ENCODE results near the gene GATD1.
"Not testable (repeated sequence)": the region's sequence is repeated elsewhere in the genome, so short reads cannot be mapped to it uniquely, and the experiment has no call there.

GATD1 gene

DNA sequence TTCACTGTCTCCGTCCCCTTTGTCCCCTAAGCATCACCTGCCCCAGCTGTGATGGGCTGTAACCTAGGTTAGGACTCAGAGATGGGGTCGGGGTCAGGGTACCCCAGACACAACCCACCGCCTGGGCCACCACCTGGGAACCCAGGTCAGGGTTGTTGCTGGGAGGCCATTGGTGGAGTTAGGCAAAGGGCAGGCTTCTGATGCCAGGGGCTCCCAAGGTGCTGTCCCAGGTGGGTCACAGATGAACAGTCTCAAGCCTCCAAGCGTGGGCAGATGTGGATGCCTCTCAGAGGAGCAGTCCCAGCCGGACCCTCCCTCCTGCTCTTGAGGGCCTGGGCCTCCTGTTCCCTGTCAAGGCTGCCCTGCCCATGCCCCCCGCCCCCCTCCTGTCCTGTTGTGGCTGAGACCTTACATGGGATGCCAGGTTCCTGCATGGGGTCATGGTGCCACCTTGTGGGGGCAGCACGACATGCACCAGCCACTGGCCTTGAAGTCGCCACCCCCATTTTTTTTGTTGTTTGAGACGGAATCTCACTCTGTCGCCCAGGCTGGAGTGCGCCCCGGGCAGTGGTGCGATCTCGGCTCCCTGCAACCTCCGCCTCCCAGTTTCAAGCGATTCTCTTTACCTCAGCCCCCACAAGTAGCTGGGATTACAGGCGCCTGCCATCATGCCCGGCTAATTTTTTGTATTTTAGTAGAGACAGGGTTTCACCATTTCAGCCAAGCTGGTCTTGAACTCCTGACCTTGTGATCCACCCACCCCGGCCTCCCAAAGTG lies 12.1 kb downstream of the GATD1 start:
- DNase-seq: peak in 24 of 51 donors; percentile 18 to 74 (median 46)

DNA sequence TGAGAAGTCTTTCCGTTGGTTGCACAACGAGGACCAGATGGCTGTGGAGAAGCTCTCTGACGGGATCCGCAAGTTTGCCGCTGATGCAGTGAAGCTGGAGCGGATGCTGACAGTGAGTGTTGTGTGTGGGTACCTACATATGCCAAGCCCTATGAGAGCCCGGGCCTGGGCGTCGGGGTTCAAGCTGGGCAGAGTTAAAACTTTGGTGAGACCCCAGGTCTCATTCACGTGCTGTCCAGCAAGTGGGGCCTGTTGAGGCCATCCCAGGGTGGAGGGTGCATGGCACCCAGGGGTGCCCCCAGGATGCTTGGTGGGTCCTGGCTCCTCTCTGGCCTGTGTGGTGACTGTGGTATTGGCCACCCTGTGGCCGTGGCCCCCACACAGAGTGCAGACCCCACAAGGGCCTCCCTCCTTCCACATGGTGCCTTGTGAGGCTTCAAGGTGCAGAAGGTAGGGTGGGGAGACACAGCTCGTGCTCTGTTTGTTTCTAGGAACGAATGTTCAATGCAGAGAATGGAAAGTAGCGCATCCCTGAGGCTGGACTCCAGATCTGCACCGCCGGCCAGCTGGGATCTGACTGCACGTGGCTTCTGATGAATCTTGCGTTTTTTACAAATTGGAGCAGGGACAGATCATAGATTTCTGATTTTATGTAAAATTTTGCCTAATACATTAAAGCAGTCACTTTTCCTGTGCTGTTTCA lies 12.8 kb downstream of the GATD1 start:
- no peak for DNase-seq

DNA sequence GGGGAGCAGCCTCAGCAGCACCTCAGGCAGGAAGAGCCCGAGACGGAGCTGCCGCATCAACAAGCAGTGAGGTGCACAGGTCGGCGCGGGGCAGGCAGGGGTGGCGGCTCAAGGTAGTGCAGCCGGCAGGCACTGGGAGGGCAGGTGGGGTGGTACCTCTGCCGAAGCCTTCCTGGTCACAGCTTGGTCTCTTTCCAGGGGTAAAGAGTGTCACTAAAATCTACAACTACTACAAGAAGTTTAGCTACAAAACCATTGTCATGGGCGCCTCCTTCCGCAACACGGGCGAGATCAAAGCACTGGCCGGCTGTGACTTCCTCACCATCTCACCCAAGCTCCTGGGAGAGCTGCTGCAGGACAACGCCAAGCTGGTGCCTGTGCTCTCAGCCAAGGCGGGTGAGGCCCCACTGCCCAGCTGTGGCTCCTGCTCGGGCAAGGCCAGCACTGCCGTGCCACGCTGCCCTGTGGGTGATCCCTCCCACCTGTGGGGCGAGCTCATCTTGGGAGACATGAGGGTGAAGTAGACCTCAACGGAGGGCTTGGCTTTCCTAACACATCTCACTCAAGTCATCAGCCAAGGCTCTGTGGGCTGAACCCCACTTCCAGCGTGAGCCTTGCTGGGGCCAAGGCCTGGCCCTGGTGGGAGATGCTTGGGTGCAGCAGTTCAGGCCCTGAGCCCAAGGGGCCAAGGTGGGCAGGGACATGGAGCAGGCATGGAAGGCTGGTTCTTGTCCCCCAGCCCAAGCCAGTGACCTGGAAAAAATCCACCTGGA lies 13.6 kb downstream of the GATD1 start:
- DNase-seq: no peak

DNA sequence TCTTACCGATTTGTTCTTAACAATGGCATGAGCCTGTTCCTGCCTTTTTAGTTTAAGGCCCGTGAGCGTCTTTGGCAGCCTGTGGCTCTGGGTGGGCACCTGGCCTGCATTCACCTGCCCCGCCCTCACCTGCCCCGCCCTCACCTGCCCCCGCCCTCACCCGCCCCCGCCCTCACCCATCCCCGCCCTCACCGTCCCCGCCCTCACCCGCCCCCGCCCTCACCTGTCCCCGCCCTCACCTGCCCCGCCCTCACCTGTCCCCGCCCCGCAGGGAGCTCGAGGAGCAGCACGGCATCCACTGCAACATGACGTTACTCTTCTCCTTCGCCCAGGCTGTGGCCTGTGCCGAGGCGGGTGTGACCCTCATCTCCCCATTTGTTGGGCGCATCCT lies 14.2 kb downstream of the GATD1 start:
- no peak for DNase-seq

DNA sequence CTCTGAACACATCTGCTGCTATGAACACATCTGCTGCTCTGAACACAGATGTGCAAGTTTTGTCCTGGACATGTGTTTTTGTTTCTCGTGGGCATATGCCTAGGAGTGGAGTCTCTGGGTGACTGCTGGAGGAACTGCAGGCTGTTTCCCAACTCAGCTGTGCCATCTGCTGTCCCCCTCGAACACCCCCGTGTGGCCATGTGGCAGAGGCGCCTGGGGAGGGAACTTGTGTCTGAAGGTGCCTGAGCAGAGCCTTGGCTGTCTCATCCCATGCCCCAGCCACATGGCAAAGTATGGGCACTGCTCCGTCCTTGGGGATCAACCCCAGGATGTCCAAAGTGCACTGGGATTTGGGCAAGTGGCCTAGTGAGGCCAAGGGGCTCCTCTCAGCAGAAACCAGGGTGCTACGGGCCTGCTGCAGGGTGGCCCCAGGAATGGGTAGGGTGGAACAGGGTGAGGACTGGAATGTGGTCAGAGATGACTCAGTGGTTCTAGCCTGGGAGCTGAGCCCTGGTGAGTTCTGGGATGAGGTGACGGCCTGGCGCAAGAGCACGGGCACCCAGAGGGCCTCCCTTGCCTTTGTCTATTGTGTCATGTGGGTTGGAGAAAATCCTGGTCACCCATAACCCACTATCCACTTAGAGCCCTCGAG lies 14.7 kb downstream of the GATD1 start:
- peak in 27 of 51 donors; percentile 19 to 64 (median 49) for DNase-seq

DNA sequence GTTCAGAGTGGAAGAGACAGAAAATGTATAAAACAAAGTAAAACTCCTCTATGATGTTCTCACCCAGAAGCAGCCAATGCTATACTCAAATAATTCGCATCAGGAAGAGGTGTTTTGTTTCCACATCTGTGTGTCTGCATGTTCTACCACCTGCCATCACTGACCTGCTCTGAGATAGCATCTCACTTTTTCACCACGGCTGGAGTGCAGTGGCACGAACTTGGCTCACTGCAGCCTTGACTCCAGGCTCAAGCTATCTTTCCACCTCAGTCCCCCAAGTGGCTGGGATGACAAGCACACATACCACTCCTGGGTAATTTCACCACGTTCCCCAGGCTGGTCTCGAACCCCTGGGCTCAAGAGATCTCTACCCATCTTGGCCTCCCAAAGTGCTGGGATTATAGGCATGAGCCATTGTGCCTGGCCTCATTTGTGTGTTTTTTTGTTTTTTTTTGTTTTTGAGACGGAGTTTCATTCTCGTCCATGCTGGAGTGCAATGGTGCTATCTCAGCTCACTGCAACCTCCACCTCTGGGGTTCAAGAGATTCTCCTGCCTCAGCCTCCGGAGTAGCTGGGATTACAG lies 15.7 kb downstream of the GATD1 start:
- DNase-seq: no peak

DNA sequence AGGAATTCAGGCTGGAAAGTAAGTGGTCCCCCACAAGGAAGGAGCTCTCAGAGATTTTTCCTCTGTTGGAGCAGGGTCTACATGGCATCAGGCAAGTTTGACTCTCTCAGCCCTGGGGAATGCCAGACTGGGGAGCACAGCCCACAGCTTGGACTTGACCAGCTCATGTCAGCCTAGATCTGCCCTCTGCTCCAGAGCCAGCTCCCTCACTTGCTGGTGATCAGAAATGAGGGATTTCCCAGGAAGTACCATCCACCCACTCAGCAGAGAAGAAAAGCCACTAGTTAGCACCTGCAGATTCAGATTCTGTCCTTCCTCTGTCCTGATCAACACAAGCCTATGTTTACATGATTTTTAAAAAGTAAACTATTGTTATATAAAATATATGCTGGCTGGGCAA lies 17.1 kb downstream of the GATD1 start:
- no peak for DNase-seq

DNA sequence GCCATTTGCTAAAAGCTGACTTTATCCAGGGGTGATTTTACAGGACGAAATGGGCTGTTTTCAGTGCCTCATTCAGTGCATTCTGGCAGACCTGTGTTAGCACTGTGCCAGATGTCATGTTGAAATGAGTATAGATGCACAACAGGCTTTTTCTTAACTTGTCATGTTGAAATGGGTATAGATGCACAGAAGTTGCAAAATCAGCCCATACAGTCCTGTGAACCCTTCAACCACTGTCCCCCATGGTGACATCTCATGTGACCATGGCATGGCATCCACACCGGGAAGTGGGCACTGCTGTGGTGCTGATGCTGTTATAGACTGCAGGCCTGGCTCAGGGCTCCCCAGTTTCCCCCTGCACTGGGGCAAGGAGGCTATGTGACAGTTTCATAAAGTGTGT lies 27.6 kb downstream of the GATD1 start:
- DNase-seq: no peak

DNA sequence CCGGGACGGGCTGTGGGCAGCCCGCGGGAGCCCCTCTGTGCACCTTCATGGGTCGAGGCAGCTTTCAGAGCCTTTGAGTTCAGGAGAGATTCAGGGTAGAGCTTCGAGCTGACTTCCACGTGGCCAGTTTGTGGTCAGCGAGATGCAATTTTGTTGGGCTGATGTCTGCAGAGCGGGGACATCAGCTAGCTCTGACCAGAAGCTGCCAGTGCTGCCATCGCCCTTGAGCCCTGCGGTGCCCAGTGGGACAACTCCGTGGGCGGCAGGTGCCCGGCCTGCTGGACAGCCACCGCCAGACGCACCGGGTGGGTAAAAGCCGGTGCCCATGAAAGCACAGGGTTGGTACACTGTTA lies 29.3 kb downstream of the GATD1 start:
- peak in 2 of 51 donors; percentile 14 to 51 for DNase-seq

DNA sequence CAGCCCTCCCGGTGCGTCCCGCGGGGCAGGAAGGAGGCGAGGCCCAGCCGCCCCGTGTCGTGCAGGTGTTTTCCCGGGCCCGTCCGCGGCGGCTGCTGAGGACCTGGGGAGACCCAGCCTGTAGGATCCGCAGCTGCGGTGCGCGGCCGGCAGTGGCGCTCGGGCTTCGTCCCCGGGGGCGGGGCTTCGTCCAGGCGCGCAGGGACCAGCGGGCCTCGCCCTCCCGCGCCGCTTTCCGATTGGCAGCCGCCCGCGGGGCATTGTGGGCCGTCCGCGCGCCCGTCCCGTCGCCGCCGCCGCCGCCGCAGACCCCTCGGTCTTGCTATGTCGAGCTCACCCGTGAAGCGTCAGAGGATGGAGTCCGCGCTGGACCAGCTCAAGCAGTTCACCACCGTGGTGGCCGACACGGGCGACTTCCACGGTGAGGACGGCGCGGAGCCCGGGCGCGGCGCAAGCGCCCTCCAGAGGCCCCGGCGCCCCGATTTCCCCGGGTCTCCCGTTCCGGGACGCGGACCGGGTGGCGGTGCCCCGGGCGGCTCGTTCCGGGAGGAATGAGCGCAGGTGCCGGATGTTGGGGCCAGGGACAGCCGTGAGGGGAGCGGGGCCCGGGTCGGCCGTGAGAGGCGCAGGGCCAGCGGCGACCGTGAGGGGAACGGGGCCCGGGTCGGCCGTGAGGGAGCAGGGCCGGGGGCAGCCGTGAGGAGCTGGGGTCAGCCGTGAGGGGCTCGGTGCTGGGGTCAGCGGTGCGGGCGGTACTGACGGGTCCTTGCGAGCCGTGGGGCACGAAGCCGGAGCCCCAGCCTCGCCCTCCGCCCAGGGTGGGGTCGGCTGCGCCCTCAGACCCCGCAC lies 29.9 kb downstream of the GATD1 start, which contains the start of gene TALDO1:
Gene TALDO1 (plus strand): TSS at position 307 of the 849 bp plus-strand sequence. CDS start 18 bp downstream, at position 325.
- DNase-seq: peak; percentile 42 to 97 (median 86)

DNA sequence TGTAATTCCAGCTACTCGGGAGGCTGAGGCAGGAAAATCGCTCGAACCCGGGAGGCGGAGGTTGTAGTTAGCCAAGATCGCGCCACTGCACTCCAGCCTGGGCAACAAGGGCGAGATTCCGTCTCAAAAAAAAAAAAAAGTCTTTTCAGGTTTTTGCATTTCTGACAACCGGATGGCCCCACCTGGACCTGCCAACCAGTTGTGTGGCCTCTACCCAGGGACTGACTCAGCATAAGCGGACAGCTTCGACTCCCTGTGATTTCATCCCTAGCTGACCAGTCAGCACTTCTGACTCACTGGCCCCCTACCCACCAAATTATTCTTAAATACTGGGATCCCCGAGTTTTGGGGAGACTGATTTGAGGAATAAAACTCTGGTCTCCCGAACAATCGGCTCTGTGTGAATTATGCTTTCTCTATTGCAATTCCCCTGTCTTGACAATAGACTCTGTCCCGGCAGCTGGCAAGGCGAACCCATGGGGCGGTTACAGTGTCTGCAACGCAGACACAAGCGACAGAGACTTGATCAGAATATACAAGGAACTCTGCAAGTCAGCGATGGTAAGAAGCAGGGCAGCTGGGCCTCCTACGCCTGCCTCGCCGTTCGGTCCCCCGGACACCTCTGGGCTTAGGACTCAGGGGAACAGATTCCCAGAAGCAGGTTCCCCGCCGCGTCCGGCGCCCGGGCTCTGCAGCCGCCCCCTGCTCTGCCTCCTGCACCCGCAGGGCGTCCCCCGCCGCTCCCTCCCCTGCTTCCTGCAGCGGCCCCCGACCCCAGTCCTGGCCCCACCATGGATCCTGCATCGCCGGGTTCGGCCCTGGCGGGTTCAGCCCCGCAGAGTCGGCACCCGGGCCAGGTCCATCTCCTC lies 30.8 kb downstream of the GATD1 start:
- DNase-seq: peak in 24 of 51 donors; percentile 44 to 83 (median 59)

DNA sequence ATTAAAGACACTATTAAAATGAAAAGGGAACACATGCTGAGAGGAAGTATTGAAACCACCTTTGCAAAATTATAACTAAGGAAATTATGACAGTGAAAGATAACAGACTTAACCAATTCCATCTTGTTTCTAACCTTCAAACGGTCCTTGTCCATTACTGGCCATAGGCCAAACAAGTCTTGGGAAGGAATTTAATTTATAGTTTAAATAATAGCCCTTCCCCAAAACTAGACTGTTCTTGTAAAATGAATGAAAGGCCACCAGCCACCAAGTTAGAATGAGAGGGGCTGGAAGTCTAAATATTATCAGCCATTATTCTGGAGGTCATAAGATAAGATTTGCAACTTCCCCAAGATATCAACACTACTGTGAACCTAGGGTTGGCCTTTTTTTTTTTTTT lies 31.9 kb downstream of the GATD1 start:
- no peak for DNase-seq

DNA sequence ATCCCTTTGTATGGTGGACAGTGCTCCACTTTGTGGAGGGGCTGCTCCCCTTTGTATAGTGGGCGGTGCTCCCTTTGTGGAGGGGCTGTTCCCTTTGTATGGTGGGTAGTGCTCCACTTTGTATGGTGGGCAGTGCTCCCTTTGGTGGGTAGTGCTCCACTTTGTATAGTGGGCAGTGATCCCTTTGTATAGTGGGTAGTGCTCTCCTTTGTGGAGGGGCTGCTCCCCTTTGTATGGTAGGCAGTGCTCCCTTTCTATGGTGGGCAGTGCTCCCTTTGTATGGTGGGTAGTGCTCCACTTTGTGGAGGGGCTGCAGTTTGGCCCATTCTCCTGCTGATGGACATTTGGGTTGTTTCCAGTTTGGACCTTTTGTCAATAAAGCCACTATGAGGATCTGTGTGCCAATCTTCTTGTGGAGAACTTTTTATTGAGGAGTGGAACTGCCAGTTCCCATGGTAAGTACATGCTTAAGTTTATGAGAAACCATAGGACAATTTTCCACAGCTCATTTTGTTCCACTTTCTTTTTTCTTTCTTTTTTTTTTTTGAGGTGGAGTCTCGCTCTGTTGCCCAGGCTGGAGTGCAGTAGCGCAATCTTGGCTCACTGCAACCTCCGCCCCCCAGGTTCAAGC lies 34.6 kb downstream of the GATD1 start:
- no peak for DNase-seq

DNA sequence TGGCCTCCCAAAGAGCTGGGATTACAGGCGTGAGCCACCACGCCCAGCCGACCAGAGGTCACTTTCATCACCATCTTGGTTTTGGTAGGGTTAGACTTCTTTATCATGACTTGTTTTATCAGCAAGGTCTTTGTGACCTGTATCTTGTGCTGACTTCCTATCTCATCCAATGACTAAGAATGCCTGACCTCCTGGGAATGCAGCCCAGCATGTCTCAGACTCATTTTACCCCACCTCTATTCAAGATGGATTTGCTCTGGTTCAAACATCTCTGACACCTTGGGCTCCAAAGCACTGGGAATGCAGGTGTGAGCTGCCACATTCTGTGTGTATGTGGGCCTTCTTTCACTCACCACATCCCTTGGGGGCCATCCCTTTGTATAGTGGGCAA lies 35.1 kb downstream of the GATD1 start:
- no peak for DNase-seq

DNA sequence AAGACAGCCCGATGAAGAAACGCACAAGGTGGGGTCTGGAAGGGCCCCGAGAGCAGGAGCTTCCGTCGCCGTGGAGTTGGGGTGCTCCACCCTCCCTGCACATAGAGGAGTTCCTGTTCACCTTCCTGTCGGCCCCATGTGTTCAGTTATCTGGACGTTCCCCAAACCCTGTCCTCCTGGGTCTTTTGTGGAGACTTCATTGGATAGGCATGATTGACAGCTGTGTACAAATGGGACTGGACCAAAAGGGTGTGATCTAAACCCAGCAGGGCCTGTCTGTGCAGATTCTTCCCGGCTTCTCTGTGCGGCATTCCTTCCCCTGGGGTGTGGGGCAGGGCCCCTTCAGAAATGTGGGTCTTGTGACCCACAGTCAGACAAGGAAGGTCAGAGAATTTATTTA lies 39.4 kb downstream of the GATD1 start:
- DNase-seq: not testable (repeated sequence)

DNA sequence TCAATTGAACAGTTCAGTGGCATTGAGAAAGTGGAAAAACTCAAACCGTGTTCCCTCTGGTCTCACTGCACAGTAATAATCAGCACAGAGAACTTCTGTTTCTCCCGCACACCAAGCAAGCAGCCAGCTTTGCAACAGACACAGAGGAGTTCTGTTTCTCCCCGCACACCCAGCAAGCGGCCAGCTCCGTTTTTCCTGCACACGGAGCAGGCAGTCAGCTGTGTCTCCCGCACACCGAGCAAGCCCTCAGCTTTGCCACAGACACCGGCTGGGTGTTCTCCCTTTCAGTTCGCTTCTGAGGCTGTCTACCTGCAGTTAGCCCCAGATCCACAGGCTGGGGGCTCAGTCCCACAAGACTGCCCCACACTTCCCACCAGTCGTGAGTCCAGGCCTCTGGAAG lies 39.9 kb downstream of the GATD1 start:
- DNase-seq: peak in 10 of 51 donors; percentile 15 to 47 (median 34)

DNA sequence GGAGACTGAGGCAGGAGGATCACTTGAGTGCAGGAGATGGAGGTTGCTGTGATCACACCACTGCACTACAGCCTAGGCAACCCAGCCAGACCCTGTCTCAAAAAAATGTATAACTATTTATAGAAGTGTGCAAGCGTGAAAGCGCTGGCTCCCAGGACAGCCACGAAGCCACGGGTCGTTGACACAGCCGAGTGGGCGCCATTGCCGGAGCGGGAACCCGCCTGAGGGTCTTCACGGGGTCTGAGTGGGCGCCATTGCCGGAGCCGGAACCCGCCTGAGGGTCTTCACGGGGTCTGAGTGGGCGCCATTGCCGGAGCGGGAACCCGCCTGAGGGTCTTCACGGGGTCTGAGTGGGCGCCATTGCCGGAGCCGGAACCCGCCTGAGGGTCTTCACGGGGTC lies 42.7 kb downstream of the GATD1 start:
- not testable (repeated sequence) for DNase-seq

DNA sequence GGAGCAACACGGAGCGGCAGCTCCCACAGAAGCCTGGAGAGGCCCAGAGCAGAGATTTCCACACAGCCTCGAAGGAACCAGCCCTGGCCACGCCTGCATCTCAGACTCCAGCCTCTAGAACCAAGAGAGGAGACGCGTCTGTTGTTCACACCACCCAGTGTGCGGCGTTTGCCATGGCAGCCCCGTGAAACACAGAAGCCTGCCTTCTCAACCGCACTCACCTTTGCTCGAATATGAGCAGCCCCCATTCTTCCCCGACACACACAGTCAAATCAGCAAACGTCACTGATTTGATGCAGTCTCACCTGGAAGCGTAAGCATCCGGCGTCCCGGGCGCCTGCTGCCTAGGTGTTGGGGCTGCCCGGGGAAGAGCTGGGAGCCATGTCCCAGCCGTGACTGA lies 44.2 kb downstream of the GATD1 start:
- no peak for DNase-seq

Measured in hypothalamus (tissue), 51 donors.